ENCODE data around the gene ZNF544. TPM values are rescaled to one million over a fixed set of nuclear protein-coding genes. Genes with fewer than 3 reads are reported as not detected.

ZNF544 gene
- total RNA-seq, 4 donors from 2014 or later = 64.7 to 103 (median 76.5) TPM

DNA sequence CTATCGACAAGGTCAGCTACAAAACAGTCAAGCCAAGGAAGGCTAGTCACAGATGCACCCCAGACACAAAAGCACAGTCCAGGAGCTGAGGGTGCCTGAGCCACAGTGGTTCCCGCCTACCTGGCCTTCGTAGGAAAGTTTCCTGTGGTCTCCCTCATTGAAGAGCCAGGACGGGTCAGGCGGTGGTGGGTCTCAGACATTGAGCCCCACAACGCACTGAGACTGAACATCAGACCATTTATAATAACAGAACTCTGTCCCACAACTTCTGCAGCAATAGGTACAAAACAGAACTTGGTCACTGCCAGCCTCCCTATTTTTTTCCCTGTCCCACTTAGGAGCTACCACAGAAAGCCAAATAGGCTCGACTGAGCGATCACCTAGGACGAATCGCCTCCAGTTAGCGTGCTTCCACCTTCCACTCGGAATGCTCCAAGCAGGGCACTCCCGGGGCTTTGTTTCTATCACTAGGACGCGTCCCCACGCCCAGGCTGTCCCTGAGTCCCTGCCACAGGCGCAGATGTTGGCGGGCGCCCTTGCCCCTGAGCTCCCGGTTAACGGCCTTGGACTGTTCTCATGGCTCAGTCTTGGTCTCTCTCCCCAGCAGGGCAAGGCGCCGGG lies 640 bp upstream of the ZNF544 start:
- TF ChIP-seq POLR2A (IDR thresholded peaks at IDR 0.05) (no peak), CTCF (IDR thresholded peaks at IDR 0.05) (no peak)
- peaks cover 12 to 13% of the 10 kb centered on the region in 2 donors for H3K4me1 ChIP-seq
- peak overlapping the region; percentile 37 to 85 (median 76) for H3K27ac ChIP-seq
- peak; percentile 32 to 41 for DNase-seq
- intact Hi-C loops (cut with DNase I) = loop anchor here (10.0 kb wide), 1 partner anchor 77 kb away; the partner anchor contains the start of gene ERVK3-1
- H3K4me3 ChIP-seq (replicated peaks in 1 of 3) = peak overlapping the region; percentile 47 to 86 (median 72)
- peaks cover 19 to 20% of the 10 kb centered on the region in 2 donors for H3K36me3 ChIP-seq
- H3K27me3 ChIP-seq = no peaks in the 10 kb centered on the region
- 5 to 11% methylated on average over 19 of the region's 23 CpGs for WGBS, 2 donors
- no peaks in the 10 kb centered on the region for H3K9me3 ChIP-seq

DNA sequence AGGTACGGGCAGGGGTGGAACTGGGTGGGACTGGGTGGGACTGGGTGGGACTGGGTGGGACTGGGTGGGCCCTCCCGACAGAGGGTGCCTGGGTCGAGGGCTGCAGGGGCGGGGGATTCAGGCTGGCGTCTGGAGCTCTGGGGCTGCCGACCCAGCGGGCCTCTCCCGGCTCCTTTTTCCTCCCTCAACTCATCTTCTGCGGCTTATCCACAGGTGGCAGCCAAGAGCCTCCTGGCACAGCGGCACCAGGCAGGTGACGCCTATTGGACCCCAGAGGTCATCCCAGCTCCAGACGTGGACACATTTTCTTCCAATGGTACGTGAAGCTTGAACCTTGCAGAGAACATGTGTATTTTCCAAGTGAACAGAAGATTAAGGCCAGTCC lies 533 bp downstream of the ZNF544 start:
- no peaks in the 10 kb centered on the region for H3K9me3 ChIP-seq
- peak overlapping the region in 2 of 3 donors; percentile 76 to 85 for H3K27ac ChIP-seq
- H3K4me1 ChIP-seq = peaks cover 12 to 13% of the 10 kb centered on the region in 2 donors
- TF ChIP-seq CTCF (IDR thresholded peaks at IDR 0.05) = peak in 1 of 6 experiments; percentile 25
- TF ChIP-seq POLR2A (IDR thresholded peaks at IDR 0.05) = no peak
- H3K4me3 ChIP-seq (replicated peaks in 1 of 3) = peak overlapping the region in 2 of 3 donors; percentile 47 to 86
- H3K36me3 ChIP-seq = peaks cover 20 to 21% of the 10 kb centered on the region in 2 donors
- no peaks in the 10 kb centered on the region for H3K27me3 ChIP-seq
- peak; percentile 25 to 34 for DNase-seq
- 5 to 21% methylated on average over 11 to 12 of the region's 13 CpGs for WGBS, 2 donors
- intact Hi-C loops (cut with DNase I) = loop anchor here (10.0 kb wide), 1 partner anchor 76 kb away; the partner anchor contains the start of gene ERVK3-1

GRCh38 chr19:58237324-58237723 lies 8.6 kb downstream of the ZNF544 start:
- Histone ChIP-seq H3K27ac (no peak overlapping the region), H3K27me3 (no peaks in the 10 kb centered on the region), H3K4me3 (replicated peaks in 1 of 3) (no peak overlapping the region), H3K9me3 (no peaks in the 10 kb centered on the region), H3K4me1 (no peaks in the 10 kb centered on the region), H3K36me3 (peaks cover 33 to 38% of the 10 kb centered on the region in 2 donors)
- no peak for DNase-seq
- TF ChIP-seq POLR2A (IDR thresholded peaks at IDR 0.05) (no peak), CTCF (IDR thresholded peaks at IDR 0.05) (no peak)
- intact Hi-C loops (cut with DNase I) = no loop called here
- WGBS, 2 donors = 98 to 100% methylated on average over 10 of the region's 10 CpGs

DNA sequence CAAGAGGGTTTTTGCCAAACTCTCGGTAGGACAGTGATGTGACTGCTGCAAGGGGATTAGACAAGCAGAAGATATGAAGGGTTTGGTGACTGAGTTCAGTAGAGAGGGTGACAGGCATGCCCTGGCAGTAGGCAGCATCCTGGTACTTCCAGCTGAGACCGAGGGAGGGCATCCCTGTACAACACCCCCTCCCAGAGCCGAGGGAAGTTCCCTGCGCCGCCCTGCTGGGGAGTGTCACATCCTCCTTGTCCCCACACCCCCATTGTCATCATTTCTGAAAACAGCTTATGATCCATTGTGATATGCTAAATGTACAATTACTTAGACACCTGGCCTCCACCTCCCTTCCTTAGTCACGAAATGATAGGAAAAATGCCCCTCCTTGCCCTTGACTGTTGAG lies 14.6 kb downstream of the ZNF544 start:
- TF ChIP-seq CTCF (IDR thresholded peaks at IDR 0.05) = no peak
- no peak for TF ChIP-seq POLR2A (IDR thresholded peaks at IDR 0.05)
- Histone ChIP-seq H3K9me3 (no peaks in the 10 kb centered on the region), H3K36me3 (peaks cover 59 to 68% of the 10 kb centered on the region in 2 donors), H3K27me3 (no peaks in the 10 kb centered on the region), H3K4me3 (replicated peaks in 1 of 3) (no peak overlapping the region), H3K27ac (no peak overlapping the region), H3K4me1 (no peaks in the 10 kb centered on the region)
- DNase-seq = no peak
- intact Hi-C loops (cut with DNase I) = no loop called here
- 97 to 98% methylated on average over 6 of the region's 6 CpGs for WGBS, 2 donors

DNA sequence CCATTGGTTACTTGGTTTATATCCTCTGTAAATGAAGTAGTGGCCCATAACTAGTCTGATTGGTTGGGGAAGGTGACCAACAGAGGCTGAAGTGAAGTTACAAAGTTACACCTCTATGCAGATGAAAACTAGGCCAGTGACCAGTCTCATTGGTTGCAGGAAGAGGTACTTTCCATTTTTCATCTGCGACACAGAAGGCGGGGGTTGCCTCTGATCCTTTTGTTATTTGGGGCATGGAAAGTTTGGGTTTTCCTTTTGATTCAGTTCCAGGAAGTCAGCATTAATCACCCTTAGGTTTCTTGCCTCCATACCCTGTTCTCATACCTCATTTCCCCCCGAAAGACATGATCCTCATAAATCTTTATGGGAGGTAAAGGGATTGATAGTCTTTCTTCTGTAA lies 20.2 kb downstream of the ZNF544 start:
- intact Hi-C loops (cut with DNase I) = no loop called here
- peaks cover 15% of the 10 kb centered on the region for H3K9me3 ChIP-seq
- no peak overlapping the region for H3K27ac ChIP-seq
- H3K4me1 ChIP-seq = no peaks in the 10 kb centered on the region
- no peaks in the 10 kb centered on the region for H3K27me3 ChIP-seq
- 96 to 97% methylated on average over 3 of the region's 3 CpGs for WGBS, 2 donors
- no peak for TF ChIP-seq CTCF (IDR thresholded peaks at IDR 0.05)
- TF ChIP-seq POLR2A (IDR thresholded peaks at IDR 0.05) = no peak
- peaks cover 96 to 99% of the 10 kb centered on the region in 2 donors for H3K36me3 ChIP-seq
- H3K4me3 ChIP-seq (replicated peaks in 1 of 3) = no peak overlapping the region
- DNase-seq = no peak
